GM18867 (cell line): ENCODE results near the gene LAMC3.
"Not testable (repeated sequence)": the region's sequence is repeated elsewhere in the genome, so short reads cannot be mapped to it uniquely, and the experiment has no call there.

Experiments used
- ATAC-seq: cut with Tn5 transposase; IDR thresholded peaks from one replicate; pipeline ENCODE4 v1.9.1; 2021; ENCODE audit warnings: mild to moderate bottlenecking, moderate library complexity; ENCODE audit not compliant: unreplicated experiment

Gene LAMC3

DNA sequence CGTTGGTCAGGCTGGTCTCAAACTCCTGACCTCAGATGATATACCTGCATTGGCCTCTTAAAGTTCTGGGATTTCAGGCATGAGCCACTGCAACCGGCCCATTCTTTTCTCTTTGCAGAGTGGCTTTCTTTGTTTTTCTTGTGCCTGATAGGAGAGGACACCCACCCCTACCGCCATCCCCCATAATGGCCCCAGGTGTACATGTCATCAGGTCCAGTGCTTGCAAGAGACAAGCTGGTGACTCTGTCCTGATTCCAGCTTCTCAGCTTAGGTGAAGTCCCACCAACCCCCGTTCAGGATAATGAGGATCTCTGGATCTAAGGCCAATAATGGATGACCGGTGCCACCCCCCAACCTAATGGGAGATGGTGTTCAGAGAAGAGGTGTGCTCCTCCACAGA, 85.0 kb downstream of the LAMC3 start:
- no peak for ATAC-seq

GRCh38 chr9:131094622-131095021, 85.6 kb downstream of the LAMC3 start:
- no peak for ATAC-seq

- no peak for ATAC-seq
These were observed 86.8 kb downstream of the LAMC3 start for GRCh38 chr9:131095666-131096268.

- ATAC-seq: no peak
These were observed 87.5 kb downstream of the LAMC3 start, which contains the start of gene AIF1L for GRCh38 chr9:131096269-131097125. Gene AIF1L, plus strand, starts transcription at chr9:131096531. Its CDS starts 99 bp downstream, at chr9:131096630.

GRCh38 chr9:131097126-131097947, 88.4 kb downstream of the LAMC3 start:
- ATAC-seq: no peak

- no peak for ATAC-seq
These were observed 88.9 kb downstream of the LAMC3 start for GRCh38 chr9:131097948-131098278.

DNA sequence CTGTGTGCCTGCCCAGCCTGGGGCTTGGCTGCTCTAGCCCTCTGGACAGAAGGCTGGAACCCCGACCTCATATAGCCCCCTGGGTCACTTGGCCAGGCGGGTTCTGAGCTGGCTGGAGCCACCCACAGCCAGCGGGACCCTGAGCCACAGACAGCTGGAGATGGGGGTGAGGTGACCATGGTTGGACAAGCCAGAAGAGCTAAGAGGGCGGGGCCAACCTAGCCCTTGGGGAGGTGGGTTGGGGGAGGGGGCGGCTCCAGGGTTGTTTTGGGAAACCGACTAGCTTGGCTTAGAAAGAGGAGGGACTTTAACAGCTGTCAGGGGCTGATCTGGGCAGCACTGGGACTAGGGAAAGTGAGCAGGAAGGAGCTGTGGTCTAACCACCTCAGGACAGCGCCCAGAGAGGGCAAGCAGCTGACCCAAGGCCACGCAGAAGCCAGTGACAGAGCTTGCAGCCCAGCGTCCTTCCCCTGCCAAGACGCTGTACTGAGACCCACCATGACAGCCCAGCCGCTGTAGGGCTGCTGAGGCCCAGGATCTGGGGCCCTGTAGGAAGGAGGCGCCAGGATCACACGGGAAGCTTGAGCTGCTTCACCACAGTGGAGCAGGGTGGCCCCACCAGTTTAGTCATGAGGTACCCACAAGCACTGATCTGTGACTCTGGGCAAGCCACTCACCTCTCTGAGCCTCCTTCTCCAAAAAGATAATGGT, 89.6 kb downstream of the LAMC3 start:
- no peak for ATAC-seq

- no peak for ATAC-seq
These were observed 90.2 kb downstream of the LAMC3 start for GRCh38 chr9:131099102-131099606.

DNA sequence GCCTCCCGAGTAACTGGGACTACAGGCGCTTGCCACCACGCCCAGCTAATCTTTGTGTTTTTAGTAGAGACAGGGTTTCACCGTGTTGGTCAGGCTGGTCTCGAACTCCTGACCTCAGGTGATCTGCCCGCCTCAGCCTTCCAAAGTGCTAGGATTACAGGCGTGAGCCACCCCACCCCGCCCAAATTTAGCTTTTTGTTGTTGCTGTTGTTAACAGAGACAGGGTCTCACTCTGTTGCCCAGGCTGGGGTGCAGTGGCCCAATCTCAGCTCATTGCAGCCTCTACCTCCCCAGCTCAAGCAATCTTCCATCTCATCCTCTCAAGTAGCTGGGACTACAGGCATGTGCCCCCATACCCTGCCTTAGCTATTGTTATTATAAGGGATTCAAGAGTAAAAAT, 90.9 kb downstream of the LAMC3 start:
- not testable (repeated sequence) for ATAC-seq

GRCh38 chr9:131100445-131100844, 91.5 kb downstream of the LAMC3 start:
- ATAC-seq: no peak

DNA sequence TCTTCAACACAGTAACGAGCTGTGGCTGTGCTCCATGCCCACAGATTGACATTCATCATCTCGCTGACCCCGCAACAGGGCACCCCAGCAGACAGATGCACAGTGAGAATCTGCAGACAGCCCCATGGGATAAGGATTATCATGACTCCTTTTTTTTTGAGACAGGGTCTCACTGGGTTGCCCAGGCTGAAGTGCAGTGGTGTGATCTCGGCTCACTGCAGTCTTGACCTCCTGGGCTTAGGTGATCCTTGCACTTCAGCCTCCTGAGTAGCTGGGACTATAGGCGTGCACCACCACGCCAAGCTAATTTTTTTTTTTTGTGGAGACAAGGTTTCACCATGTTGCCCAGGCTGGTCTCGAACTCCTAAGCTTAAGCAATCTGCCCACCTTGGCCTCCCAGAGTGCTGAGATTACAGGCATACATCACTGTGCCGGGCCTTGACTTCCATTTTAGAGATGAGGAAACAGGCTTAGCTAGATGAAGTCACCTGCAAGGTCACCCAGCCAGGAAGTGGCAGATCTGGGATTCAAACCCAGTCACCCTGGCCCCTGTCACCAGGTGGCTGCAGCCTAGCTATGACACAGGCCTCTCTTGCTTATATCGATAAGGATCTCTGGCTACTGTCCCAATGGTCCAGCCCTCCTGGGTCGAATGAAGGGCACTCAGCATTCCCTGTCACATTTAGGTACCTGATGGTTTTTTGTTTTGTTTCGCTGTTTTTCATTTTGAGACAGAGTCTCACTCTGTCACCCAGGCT, 92.4 kb downstream of the LAMC3 start:
- no peak for ATAC-seq

DNA sequence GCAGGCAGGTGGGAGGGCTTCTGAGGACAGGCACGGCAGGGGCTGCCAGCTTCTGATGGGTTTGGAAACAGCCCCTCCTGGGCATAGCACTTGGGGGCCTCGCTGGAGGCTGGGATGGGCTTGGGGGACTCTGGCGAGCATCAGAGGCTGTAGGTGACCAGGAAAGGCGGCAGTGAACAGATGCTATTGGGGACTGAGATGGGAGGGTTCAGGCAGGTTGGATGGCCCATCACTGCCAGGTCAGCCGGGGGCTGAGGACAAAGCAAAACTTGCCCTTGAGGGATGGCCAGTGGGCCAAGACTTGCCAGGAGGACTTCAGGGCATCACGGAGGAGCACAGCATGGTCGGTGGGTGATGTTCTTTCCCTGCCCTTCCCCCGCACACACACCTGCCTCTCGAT, 94.0 kb downstream of the LAMC3 start:
- no peak for ATAC-seq

DNA sequence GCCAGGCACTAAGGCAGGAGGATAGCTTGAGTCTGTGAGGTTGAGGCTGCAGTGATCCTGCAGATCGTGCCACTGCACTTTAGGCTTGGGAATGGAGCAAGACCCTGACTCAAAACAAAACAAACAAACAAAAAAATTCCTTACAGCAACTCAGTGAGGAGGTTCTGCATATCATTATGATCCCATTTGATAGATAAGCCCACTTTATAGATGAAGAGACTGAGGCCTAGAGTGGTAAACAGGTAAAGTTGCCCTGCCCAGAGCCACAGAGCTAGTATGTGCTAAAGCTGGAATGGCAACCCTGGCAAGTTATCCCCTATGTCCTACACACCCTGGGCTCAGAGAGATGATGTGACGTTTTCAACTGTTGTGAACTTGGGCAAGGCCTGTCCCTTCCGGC, 94.6 kb downstream of the LAMC3 start:
- no peak for ATAC-seq

DNA sequence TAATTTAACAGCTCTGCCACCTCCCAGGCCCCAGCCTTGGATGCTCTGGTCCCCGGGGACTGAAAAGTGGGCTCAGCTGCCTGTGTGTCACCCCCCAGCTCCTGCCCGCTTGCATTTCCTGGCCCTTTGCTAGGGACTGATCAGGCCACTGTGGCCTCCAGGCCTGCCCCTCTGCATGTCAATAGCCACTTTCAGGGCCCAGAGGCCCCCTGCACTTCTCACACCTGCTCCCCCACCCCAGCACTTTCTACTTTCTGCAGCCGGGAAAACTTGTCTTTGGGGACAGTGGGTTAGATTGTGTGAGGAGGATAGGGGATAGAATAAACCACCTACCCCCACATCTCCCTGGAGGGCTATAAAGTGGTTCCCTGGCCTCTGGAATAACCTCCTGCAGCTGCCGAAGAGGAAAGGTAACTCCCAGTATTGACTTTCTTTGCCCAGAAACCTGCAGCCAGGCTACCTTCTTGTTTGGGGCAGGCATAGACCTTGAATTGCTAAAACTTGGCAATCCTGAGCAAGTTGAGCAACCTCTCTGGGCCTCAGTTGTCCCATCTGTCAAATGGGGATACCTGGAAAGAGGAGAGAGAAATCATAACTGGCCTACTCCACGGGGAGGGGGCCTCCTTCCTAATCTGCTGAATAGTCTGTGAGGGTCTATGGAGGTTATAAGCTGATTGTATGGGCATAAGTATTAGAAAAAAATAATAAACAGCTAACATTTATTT, 95.2 kb downstream of the LAMC3 start:
- ATAC-seq: no peak

DNA sequence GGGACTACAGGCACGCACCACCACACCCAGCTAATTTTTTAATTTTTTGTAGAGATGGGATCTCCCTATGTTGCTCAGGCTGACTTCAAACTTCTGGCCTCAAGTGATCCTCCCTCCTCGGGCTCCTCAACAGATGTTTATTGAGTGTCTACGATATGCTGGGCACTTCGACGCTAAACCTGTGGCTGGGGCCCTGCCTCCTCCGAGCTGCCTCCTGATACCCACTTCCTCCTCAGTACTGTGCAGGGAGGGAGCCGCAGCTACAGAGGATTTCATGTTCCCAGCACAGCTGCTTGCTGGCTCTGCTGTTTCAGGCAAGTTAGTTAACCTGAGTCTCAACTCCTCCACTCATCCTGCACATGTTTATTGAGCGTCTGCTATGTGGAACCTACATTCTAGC, 97.0 kb downstream of the LAMC3 start:
- ATAC-seq: no peak

GRCh38 chr9:131107760-131108159, 98.8 kb downstream of the LAMC3 start:
- no peak for ATAC-seq

DNA sequence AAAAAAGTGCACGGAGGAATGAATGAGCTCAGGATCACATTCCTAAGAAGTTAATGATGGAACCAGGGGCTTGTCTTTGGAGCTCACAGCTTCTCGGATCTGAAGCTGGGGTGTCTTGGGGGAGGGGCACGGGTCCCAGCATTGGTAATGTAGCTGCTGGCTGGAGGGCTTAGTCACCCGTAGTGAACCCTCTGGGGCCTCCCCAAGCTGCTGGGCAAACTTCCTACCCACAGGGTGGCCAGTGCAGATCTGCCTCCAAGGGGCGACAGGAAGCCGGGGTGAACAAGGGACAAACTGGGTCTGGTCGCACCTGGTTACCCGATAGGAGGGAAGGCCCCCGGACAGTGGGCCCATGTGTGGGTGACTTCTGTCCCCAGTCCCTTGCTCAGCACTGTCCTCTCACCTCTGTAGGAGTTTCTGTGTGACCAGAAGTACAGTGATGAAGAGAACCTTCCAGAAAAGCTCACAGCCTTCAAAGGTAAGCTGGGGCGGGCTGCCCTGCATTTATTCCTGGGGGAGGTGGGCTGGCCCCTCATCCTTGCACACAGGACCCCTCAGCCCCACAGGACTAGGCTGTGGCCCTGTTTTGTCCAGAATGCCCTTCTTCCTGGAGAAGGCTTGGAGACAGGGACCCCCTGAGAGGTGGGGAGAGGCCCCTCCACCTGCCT, 102.3 kb downstream of the LAMC3 start:
- no peak for ATAC-seq

DNA sequence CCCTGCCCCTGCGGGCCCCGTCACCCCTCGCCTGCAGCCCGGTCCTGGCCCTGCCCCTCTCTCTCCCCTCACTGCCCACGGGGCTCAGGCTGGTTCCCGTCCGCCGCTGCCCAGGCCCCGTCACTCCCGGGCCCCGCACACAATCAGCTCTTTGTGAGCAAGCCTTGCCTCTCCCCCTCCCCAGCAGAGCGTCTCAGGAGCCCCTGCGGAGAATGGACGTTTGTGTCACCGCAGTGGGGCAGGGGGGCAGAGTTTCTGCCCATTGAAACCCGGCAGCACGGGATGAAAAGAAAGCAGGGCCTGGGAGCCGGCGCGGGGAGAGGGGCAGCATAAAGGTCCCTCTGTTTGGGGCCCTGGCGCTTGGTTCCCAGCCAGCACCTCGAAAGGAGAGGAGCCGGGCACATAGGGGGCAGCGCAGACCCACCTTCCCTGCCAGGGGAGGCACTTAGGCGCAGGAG, 102.9 kb downstream of the LAMC3 start:
- ATAC-seq: no peak
